Calu3 (cell line): Measurements from ENCODE around the gene ITGB7. TPM values are rescaled to one million over a fixed set of nuclear protein-coding genes. Genes with fewer than 3 reads are reported as not detected.

Experiments used
- BruUV-seq: library from RNA; stranded (reverse); fragments of 400-500 nt; replicated peaks from 2 replicates; lab custom pipeline; 2021; lab: Mats Ljungman, UMichigan
- CTCF ChIA-PET: fragments of 300-600 bp; sonication (Branson Sonifier 250); formaldehyde crosslinking; loops from one replicate; lab custom pipeline; 2022; ENCODE audit warnings: antibody characterized with exemption; lab: Charles Lee
- DNase-seq: peaks from one replicate; pipeline ENCODE4 v3.0.0; 2022
- H3K27ac Mint-ChIP-seq: one replicate; pipeline ENCODE4 v1.8.0; 2022; ENCODE audit warnings: mixed read lengths; ENCODE audit not compliant: unreplicated experiment
- H3K27me3 Mint-ChIP-seq: one replicate; pipeline ENCODE4 v1.8.0; 2022; ENCODE audit warnings: mixed read lengths; ENCODE audit not compliant: unreplicated experiment
- H3K36me3 Mint-ChIP-seq: one replicate; pipeline ENCODE4 v1.8.0; 2022; ENCODE audit warnings: mild to moderate bottlenecking, moderate library complexity, mixed read lengths; ENCODE audit not compliant: insufficient read depth, unreplicated experiment
- H3K4me1 Mint-ChIP-seq: one replicate; pipeline ENCODE4 v1.8.0; 2022; ENCODE audit warnings: mild to moderate bottlenecking, low read depth, mixed read lengths; ENCODE audit not compliant: unreplicated experiment
- H3K4me3 Mint-ChIP-seq: one replicate; pipeline ENCODE4 v1.8.0; 2022; ENCODE audit warnings: mild to moderate bottlenecking, low read depth, moderate library complexity, mixed read lengths; ENCODE audit not compliant: unreplicated experiment
- H3K9me3 Mint-ChIP-seq: one replicate; pipeline ENCODE4 v1.8.0; 2022; ENCODE audit warnings: low read depth, mixed read lengths; ENCODE audit not compliant: unreplicated experiment
- intact Hi-C: fragments of 100-400 bp; cut with micrococcal nuclease; formaldehyde crosslinking; loops from one replicate; pipeline ENCODE4 v1.10.0; 2022; ENCODE audit not compliant: unreplicated experiment
- total RNA-seq: library from RNA; stranded (reverse); gene quantifications from 2 replicates; pipeline ENCODE4 v1.2.3, GENCODE V29; 2022
- TF ChIP-seq, protein P1 (sequence below): fragments of 200-600 bp; IDR thresholded peaks from one replicate; pipeline ENCODE4 v1.8.0; 2022; ENCODE audit warnings: antibody characterized with exemption; ENCODE audit not compliant: unreplicated experiment

ITGB7 gene
- total RNA-seq, 1 experiment from 2014 or later, result 4.3 TPM

DNA sequence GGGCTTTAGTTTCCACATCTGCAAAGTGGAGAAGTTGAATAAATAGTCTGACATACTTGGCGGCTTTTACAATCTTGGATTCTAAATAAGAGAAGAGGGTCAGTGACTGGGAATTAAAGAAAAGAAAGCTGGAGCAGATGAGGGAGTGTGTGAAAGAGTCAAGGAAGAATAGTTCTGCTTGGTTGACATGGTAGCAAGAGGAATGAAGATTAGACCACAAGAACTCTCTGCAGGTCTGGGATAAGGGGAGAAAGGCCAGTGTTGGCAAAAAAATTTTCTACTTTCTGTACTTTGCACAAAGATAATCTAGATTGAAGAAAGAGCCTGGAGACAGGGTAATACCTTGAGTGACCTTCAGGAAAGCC, 5.9 kb downstream of the ITGB7 start:
- Mint-ChIP-seq H3K27ac (no peak overlapping the region), H3K27me3 (peaks cover 30% of the 10 kb centered on the region)
- intact Hi-C loops, result no loop called here

DNA sequence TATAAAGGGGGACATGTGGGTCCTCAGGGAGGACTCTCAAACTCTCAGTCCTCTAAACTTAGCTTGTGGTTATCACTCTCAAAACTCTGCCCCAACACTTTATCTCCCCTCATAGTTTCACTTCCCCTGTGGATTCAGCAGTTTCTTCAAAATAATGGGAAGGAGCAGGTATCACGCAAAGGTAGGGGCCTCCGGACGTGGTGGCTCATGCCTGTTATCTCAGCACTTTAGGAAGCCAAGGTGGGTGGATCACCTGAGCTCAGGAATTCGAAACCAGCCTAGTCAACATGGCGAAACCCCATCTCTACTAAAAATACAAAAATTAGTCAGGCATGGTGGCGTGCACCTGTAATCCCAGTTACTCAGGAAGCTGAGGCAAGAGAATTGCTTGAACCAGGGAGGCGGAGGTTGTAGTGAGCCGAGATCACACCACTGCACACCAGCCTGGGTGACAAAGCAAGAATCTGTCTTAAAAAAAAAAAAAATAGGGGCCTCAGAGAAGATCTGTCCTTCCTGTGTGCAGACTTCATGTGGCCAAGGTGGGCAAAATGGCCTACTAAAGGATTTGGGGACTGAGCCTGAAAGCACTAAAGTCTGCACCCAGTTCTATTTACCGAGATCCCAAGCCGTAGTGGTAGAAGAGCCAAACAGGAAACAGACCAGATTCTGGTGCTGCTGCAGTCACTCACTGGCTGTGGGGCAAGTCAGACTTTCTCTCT, 6.4 kb downstream of the ITGB7 start:
- TF ChIP-seq, protein P1, sequence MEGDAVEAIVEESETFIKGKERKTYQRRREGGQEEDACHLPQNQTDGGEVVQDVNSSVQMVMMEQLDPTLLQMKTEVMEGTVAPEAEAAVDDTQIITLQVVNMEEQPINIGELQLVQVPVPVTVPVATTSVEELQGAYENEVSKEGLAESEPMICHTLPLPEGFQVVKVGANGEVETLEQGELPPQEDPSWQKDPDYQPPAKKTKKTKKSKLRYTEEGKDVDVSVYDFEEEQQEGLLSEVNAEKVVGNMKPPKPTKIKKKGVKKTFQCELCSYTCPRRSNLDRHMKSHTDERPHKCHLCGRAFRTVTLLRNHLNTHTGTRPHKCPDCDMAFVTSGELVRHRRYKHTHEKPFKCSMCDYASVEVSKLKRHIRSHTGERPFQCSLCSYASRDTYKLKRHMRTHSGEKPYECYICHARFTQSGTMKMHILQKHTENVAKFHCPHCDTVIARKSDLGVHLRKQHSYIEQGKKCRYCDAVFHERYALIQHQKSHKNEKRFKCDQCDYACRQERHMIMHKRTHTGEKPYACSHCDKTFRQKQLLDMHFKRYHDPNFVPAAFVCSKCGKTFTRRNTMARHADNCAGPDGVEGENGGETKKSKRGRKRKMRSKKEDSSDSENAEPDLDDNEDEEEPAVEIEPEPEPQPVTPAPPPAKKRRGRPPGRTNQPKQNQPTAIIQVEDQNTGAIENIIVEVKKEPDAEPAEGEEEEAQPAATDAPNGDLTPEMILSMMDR, result no peak
- CTCF ChIA-PET, result no interaction called here

More for the DNA sequence above, 5.9 kb downstream of the ITGB7 start:
- TF ChIP-seq, protein P1, result no peak
- Mint-ChIP-seq H3K9me3 (no peaks in the 10 kb centered on the region), H3K36me3 (no peaks in the 10 kb centered on the region), H3K4me1 (peaks cover 8% of the 10 kb centered on the region), H3K4me3 (no peak overlapping the region)
- no peak for DNase-seq
- CTCF ChIA-PET, result no interaction called here
- no TSS peak for BruUV-seq

DNA sequence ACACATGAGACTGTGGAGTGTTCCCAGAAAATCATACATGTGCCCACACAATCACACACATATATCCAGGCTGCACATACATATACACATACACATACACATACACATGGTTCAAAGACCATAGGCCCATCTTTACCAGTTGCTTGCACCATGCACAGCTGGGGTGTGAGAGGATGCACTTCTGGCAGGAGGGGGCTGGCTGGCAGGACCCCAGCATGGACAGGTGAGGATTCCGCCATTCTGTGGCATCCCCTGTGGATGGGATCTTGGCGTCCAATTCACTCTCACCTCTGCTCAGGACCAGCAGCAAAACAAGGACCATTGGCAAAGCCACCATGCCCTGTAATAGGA, 7.0 kb downstream of the ITGB7 start:
- Mint-ChIP-seq H3K27ac (no peak overlapping the region), H3K36me3 (no peaks in the 10 kb centered on the region), H3K9me3 (no peaks in the 10 kb centered on the region), H3K27me3 (peaks cover 30% of the 10 kb centered on the region), H3K4me1 (peaks cover 9% of the 10 kb centered on the region), H3K4me3 (no peak overlapping the region)
- intact Hi-C loops, result no loop called here
- TF ChIP-seq, protein P1, result no peak
- CTCF ChIA-PET, result no interaction called here
- DNase-seq, result no peak
- BruUV-seq, result no TSS peak

More for the DNA sequence above, 6.4 kb downstream of the ITGB7 start:
- H3K27me3 Mint-ChIP-seq, result peaks cover 30% of the 10 kb centered on the region
- intact Hi-C loops, result no loop called here
- no peaks in the 10 kb centered on the region for H3K36me3 Mint-ChIP-seq
- H3K4me3 Mint-ChIP-seq, result no peak overlapping the region
- BruUV-seq, result no TSS peak
- H3K27ac Mint-ChIP-seq, result no peak overlapping the region
- no peak for DNase-seq
- peaks cover 9% of the 10 kb centered on the region for H3K4me1 Mint-ChIP-seq
- H3K9me3 Mint-ChIP-seq, result no peaks in the 10 kb centered on the region

DNA sequence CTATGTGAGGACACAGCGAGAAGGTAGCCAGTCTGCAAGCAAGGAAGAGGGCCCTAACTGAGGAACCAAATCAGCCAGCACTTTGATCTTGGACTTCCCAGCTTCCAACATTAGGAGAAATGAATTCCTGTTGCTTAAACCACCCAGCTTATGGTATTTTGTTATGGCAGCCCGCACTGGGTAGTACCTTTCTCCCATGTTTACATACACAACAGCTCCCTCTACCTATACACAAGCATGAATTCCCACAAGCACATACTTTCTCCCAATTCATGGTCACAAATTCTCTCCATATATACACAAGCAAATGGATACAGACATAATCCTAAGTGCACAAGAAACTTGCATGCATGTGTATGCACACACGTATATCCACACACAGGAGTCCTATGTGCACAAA, 7.4 kb downstream of the ITGB7 start:
- intact Hi-C loops, result no loop called here
- Mint-ChIP-seq H3K4me3 (no peak overlapping the region), H3K27ac (no peak overlapping the region), H3K27me3 (peaks cover 30% of the 10 kb centered on the region), H3K36me3 (no peaks in the 10 kb centered on the region), H3K9me3 (no peaks in the 10 kb centered on the region), H3K4me1 (peaks cover 9% of the 10 kb centered on the region)
- CTCF ChIA-PET, result no interaction called here
- TF ChIP-seq, protein P1, result no peak
- no peak for DNase-seq
- BruUV-seq, result no TSS peak
